GM18951 (cell line): ENCODE measurements around the gene KRT82.

Experiments used
- POLR2A ChIP-seq: IDR thresholded peaks from 4 replicates; pipeline ENCODE4 v1.6.1; 2011; ENCODE audit warnings: mild to moderate bottlenecking; ENCODE audit not compliant: insufficient read length, insufficient read depth; ENCODE audit errors: extremely low read depth
- in situ Hi-C: fragments of 300-500 bp; cut with MboI; formaldehyde crosslinking; loops from one replicate; pipeline ENCODE4 v1.12.0; 2022; ENCODE audit warnings: low sequenced_read_pairs, mixed read lengths, inconsistent platforms; ENCODE audit not compliant: unreplicated experiment

KRT82 gene

GRCh38 chr12:52440821-52441319 is 34.7 kb upstream of the KRT82 start:
- TF ChIP-seq POLR2A, result no peak
- in situ Hi-C loops, result no loop called here

DNA sequence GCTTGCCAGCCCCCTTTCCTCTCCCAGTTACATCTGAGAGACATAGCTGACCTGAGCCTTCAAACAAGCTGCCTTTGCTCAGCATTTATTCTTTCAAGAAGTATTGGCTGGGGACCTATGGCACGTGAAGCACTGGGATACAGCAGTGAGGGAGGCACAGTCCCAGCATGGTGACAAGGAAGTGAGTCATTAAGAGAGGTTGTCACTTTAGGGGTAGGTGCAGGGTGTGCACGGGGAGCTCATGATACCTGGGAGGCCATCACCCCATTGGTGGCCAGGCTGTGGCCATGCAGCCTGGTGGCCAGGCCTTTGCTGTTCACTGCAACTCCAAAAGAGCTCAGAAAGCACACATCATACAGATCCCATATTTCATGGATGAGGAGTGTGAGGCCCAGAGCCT is 33.7 kb upstream of the KRT82 start:
- no peak for TF ChIP-seq POLR2A
- in situ Hi-C loops, result no loop called here

GRCh38 chr12:52439420-52439819 is 33.3 kb upstream of the KRT82 start:
- in situ Hi-C loops, result no loop called here
- TF ChIP-seq POLR2A, result no peak

- in situ Hi-C loops, result no loop called here
- TF ChIP-seq POLR2A, result no peak
These were observed 32.5 kb upstream of the KRT82 start for GRCh38 chr12:52438305-52439301.

- in situ Hi-C loops, result no loop called here
- no peak for TF ChIP-seq POLR2A
These were observed 31.4 kb upstream of the KRT82 start for GRCh38 chr12:52437508-52437907.

GRCh38 chr12:52436828-52437474 is 30.8 kb upstream of the KRT82 start:
- TF ChIP-seq POLR2A, result no peak
- in situ Hi-C loops, result no loop called here

GRCh38 chr12:52436000-52436827 is 30.1 kb upstream of the KRT82 start:
- in situ Hi-C loops, result no loop called here
- no peak for TF ChIP-seq POLR2A

- TF ChIP-seq POLR2A, result no peak
- in situ Hi-C loops, result no loop called here
These were observed 29.5 kb upstream of the KRT82 start for GRCh38 chr12:52435659-52435999.

DNA sequence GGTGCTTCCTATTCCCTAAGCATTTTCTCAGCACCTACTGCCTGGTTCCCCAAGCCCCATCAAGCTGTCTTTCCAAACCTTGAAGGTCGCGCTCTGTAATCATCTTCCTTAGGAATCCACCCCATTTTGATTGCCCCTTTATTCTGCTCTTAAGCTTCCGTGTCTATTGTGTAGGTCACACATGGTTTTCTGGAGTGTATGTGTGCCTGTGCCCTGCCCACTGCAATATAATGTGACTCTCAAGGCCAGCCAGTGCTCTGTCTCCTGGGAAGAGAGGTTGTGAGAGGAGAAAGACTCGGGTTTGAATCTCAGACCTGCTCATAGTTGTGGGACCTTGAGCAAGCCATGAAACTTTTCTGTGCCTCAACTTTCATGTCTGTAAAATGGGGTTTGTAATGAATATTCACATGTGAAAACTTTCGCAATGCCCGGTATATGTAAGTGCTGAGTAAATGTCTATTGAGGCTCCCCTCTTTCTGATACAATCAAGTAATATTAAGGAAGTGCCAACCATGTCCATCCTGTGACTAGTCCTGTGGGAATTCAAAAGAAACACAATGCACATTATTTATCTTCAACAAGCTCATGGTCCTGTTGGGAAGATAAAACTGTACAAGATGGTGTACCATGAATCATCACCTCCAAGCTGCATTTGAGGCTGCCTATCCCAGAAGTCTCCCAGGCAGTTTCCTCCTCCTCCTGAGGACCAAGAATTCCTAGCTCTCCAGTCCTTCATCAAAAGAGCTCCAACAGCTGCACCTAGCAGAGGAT is 28.8 kb upstream of the KRT82 start:
- in situ Hi-C loops, result no loop called here

GRCh38 chr12:52434081-52434733 is 28.1 kb upstream of the KRT82 start, which contains the start of gene KRT75:
TSS of gene KRT75 (minus strand) at chr12:52434371. CDS start at chr12:52434304, 67 bp downstream.
- no peak for TF ChIP-seq POLR2A
- in situ Hi-C loops, result no loop called here

More for the DNA sequence above, 28.8 kb upstream of the KRT82 start:
- no peak for TF ChIP-seq POLR2A

DNA sequence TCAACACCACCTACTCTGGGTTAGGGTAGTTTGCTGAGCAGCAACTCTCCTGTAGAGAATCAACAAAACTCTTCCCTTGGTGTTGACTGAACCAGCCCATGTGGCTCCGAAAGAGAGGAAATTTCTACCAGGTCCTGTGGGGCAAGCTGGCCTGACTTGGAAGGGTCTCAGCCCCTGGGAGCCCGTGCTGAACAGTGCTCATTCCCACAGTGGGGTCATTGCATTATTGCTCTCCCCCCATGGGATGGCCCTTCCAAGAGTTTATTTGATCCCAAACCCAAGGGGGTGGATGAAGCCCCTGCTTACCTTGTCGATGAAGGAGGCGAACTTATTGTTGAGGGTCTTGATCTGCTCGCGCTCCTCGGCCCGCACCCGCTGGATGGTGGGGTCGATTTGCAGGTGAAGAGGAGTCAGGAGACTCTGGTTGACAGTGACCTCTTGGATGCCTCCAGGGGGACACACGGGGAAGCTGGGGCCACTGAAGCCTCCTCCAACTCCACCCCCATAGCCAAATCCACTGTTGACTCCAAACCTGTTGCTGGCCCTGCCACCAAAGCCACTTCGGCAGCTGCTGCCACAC is 27.5 kb upstream of the KRT82 start:
- TF ChIP-seq POLR2A, result no peak
- in situ Hi-C loops, result no loop called here

- TF ChIP-seq POLR2A, result no peak
- in situ Hi-C loops, result no loop called here
These were observed 26.5 kb upstream of the KRT82 start for GRCh38 chr12:52432559-52433207.
